K562 (cell line): ENCODE measurements around the gene ECM1. TPM values are rescaled to one million over a fixed set of nuclear protein-coding genes. Genes with fewer than 3 reads are reported as not detected.

ENCODE experiments used
- BHLHE40 ChIP-seq: IDR thresholded peaks from 2 replicates; pipeline ENCODE4 v1.6.1; 2011; ENCODE audit warnings: low read length, improper control_type of control experiment
- BRCA1 ChIP-seq, 2 experiments: fragments of 450-650 bp in 1 of 2; sonication (generic) in 1 of 2; formaldehyde crosslinking in 1 of 2; IDR thresholded peaks; 2 replicates each; pipeline versions ENCODE4 v1.5.0 to v1.6.1; 2017 to 2020; ENCODE audit warnings: mild to moderate bottlenecking in 1 of 2, missing genetic modification reagents in 1 of 2
- CHCHD3 ChIP-seq: fragments of 250-450 bp; sonication (Bioruptor Pico); IDR thresholded peaks from 2 replicates; pipeline ENCODE4 v2.1.2; 2022; ENCODE audit warnings: mild to moderate bottlenecking
- CHD1 ChIP-seq: fragments of 200-600 bp; sonication (generic); IDR thresholded peaks from one replicate; pipeline ENCODE4 v1.6.1; 2012; ENCODE audit warnings: mild to moderate bottlenecking, moderate library complexity, low read length, inconsistent platforms
- CREM ChIP-seq: IDR thresholded peaks from 2 replicates; pipeline ENCODE4 v1.6.1; 2014; ENCODE audit warnings: antibody characterized with exemption, low read depth
- DIDO1 ChIP-seq: fragments of 450-650 bp; IDR thresholded peaks from 2 replicates; pipeline ENCODE4 v1.6.1; 2016; ENCODE audit warnings: low read depth, missing biosample characterization, missing genetic modification characterization
- DPF2 ChIP-seq: fragments of 450-650 bp; IDR thresholded peaks from 2 replicates; pipeline ENCODE4 v1.6.1; 2016
- ERF ChIP-seq: fragments of 450-650 bp; formaldehyde crosslinking; IDR thresholded peaks from 2 replicates; pipeline ENCODE4 v1.4.0; 2020; ENCODE audit warnings: mild to moderate bottlenecking, mixed read lengths
- ETV5 ChIP-seq: sonication (generic); formaldehyde crosslinking; IDR thresholded peaks from 2 replicates; pipeline ENCODE4 v1.4.0; 2020; ENCODE audit warnings: low read depth, mild to moderate bottlenecking, missing genetic modification reagents
- FOXJ2 ChIP-seq: fragments of 200-800 bp; sonication (Bioruptor generic); IDR thresholded peaks from 2 replicates; pipeline ENCODE4 v1.6.1; 2016; ENCODE audit warnings: missing genetic modification characterization, missing compliant biosample characterization
- HNRNPK ChIP-seq: fragments of 200-400 bp; formaldehyde crosslinking; IDR thresholded peaks from one replicate; pipeline ENCODE4 v1.6.1; 2018; ENCODE audit warnings: mild to moderate bottlenecking, low read depth, low read length; ENCODE audit not compliant: poor library complexity, severe bottlenecking
- JUND ChIP-seq, 2 experiments: IDR thresholded peaks; 2 replicates in 1 of 2; 3 replicates in 1 of 2; pipeline ENCODE4 v1.6.1; 2011; ENCODE audit warnings: borderline replicate concordance in 2 of 2, low read depth in 2 of 2, low read length in 2 of 2, improper control_type of control experiment in 1 of 2, missing biosample characterization in 1 of 2, missing genetic modification characterization in 1 of 2, missing genetic modification reagents in 1 of 2
- KLF13 ChIP-seq: fragments of 450-650 bp; IDR thresholded peaks from 2 replicates; pipeline ENCODE4 v1.6.1; 2016; ENCODE audit warnings: missing genetic modification characterization, low read depth, mild to moderate bottlenecking, missing compliant biosample characterization, moderate library complexity, borderline replicate concordance
- LCOR ChIP-seq: sonication (generic); formaldehyde crosslinking; IDR thresholded peaks from 2 replicates; pipeline ENCODE4 v1.8.0; 2022; ENCODE audit warnings: mild to moderate bottlenecking, missing genetic modification reagents
- MEF2A ChIP-seq: IDR thresholded peaks from 2 replicates; pipeline ENCODE4 v1.6.1; 2011; ENCODE audit warnings: low read depth, mild to moderate bottlenecking, low read length, moderate library complexity; ENCODE audit not compliant: control insufficient read depth
- MEIS2 ChIP-seq: fragments of 450-650 bp; IDR thresholded peaks from 2 replicates; pipeline ENCODE4 v1.6.1; 2014; ENCODE audit warnings: mild to moderate bottlenecking; ENCODE audit not compliant: partially characterized antibody
- NRF1 ChIP-seq, 2 experiments: fragments of 450-650 bp; IDR thresholded peaks in 1 of 2; conservative IDR thresholded peaks in 1 of 2; 2 replicates each; pipeline ENCODE4 v1.6.1; 2014; ENCODE audit warnings: mild to moderate bottlenecking in 2 of 2
- PCBP1 ChIP-seq: fragments of 200-400 bp; formaldehyde crosslinking; IDR thresholded peaks from 2 replicates; pipeline ENCODE4 v1.6.1; 2018; ENCODE audit warnings: mild to moderate bottlenecking, low read depth, low read length; ENCODE audit not compliant: poor library complexity, severe bottlenecking
- PHF8 ChIP-seq: fragments of 200-600 bp; sonication (generic); IDR thresholded peaks from 2 replicates; pipeline ENCODE4 v1.6.1; 2012; ENCODE audit warnings: mixed run types, mild to moderate bottlenecking, inconsistent platforms, low read length, moderate library complexity, borderline replicate concordance
- POLR2AphosphoS2 ChIP-seq: IDR thresholded peaks from 2 replicates; pipeline ENCODE4 v1.6.1; 2012; ENCODE audit warnings: low read length, improper control_type of control experiment
- POLR2G ChIP-seq: fragments of 200-400 bp; formaldehyde crosslinking; IDR thresholded peaks from 2 replicates; pipeline ENCODE4 v1.6.1; 2017; ENCODE audit warnings: low read depth, mild to moderate bottlenecking, antibody characterized with exemption, low read length, moderate library complexity
- POLR2H ChIP-seq: IDR thresholded peaks from 2 replicates; pipeline ENCODE4 v1.6.1; 2016; ENCODE audit warnings: missing genetic modification characterization, low read depth, mild to moderate bottlenecking, control low read depth, missing compliant biosample characterization, moderate library complexity
- STAT5A ChIP-seq: IDR thresholded peaks from 2 replicates; pipeline ENCODE4 v1.6.1; 2012; ENCODE audit warnings: low read length, inconsistent platforms, borderline replicate concordance
- TOE1 ChIP-seq, 2 experiments: fragments of 450-650 bp in 1 of 2; sonication (generic) in 1 of 2; formaldehyde crosslinking in 1 of 2; IDR thresholded peaks; 2 replicates each; pipeline versions ENCODE4 v1.7.1 to v1.8.0; 2016 to 2022; ENCODE audit warnings: borderline replicate concordance in 2 of 2, mild to moderate bottlenecking in 2 of 2, antibody characterized with exemption in 1 of 2, inconsistent platforms in 1 of 2, low read depth in 1 of 2, missing genetic modification reagents in 1 of 2, moderate library complexity in 1 of 2
- USF1 ChIP-seq: sonication (generic); formaldehyde crosslinking; IDR thresholded peaks from 2 replicates; pipeline ENCODE4 v1.9.0; 2022; ENCODE audit warnings: mild to moderate bottlenecking, missing genetic modification reagents
- ZNF24 ChIP-seq: fragments of 450-650 bp; IDR thresholded peaks from 2 replicates; pipeline ENCODE4 v1.6.1; 2016
- polyA plus RNA-seq, 8 experiments: library from polyadenylated mRNA; depleted of rRNA in 4 of 8; stranded (reverse) in 5 of 8; unstranded in 3 of 8; fragments of >200 nt; fragmentation: Nextera tagmentation in 2 of 8; fragmentation: Illumina TruSeq in 1 of 8; extraction: Ambion mirVana in 2 of 8; extraction: Trizol in 1 of 8; gene quantifications; 2 replicates each; pipeline versions ENCODE4 v1.2.1 to v1.2.3, GENCODE V29; 2011 to 2014; ENCODE audit warnings: inconsistent platforms in 1 of 8, missing spikeins in 1 of 8
- total RNA-seq, 7 experiments: library from RNA; depleted of rRNA in 6 of 7; stranded (reverse); fragments of >200 nt in 6 of 7; fragmentation: Illumina TruSeq in 2 of 7; extraction: Trizol in 2 of 7; gene quantifications; 2 replicates each; pipeline versions ENCODE4 v1.2.1 to v1.2.3, GENCODE V29; 2011 to 2021; ENCODE audit warnings: low replicate concordance in 1 of 7
- TF ChIP-seq, protein P1 (sequence below): sonication (generic); formaldehyde crosslinking; IDR thresholded peaks from 2 replicates; pipeline ENCODE4 v1.5.0; 2020; ENCODE audit warnings: missing genetic modification reagents

ECM1 gene
- total and polyA plus RNA-seq, 9 of the 15 experiments (the other 6 are each of a cell fraction or from before 2014, with no cell fraction given), result 6.6 to 52.2 (median 12.8) TPM

DNA sequence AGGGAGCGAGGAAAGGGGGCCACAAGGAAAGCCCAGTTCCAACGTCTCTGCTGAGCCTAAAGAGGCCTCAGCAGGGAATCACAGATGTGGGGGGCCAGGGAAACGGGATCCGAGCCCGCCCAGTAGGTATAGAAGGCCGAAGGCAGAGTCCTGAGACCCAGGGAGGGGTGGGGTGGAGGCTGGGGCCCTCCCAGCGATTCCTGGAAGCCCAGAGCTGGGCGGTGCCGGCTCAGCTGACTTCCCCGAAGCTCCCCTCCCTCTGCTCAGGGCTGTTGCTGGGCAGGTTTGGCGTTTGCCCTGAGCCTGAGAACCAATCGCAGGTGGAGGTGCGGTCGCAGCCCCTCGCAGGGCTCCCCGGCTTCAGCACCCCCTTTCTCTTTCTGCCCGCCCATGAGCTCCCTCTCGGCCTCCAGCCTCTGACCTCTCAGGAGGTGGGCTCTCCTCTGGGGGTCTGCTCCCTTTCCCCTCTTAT, 54.1 kb downstream of the ECM1 start (continued):
- TF ChIP-seq POLR2G, result peak; percentile 71
- TF ChIP-seq BHLHE40, result peak; percentile 77
- no peak for TF ChIP-seq FOXJ2 (tag)
- no peak for TF ChIP-seq MEF2A
- no peak for TF ChIP-seq HNRNPK
- 0 out of 2 replicates have a peak, but pooled peaks have one; percentile 41 for TF ChIP-seq KLF13 (tag)
- TF ChIP-seq CREM, result peak; percentile 46
- no peak for TF ChIP-seq CHD1
- peak; percentile 23; the same call in 1 of the 2 replicates for TF ChIP-seq ERF (CRISPR knock-in tag)
- no peak for TF ChIP-seq ETV5 (CRISPR knock-in tag)
- no peak for TF ChIP-seq BRCA1 (IDR thresholded peaks at IDR 0.05)
- TF ChIP-seq BRCA1 (CRISPR knock-in tag; IDR thresholded peaks at IDR 0.05), result no peak
- TF ChIP-seq TOE1 (IDR thresholded peaks at IDR 0.05; ENCODE audit: borderline replicate concordance), result peak; percentile 15; the same call in 1 of the 2 replicates
- TF ChIP-seq TOE1 (CRISPR knock-in tag; IDR thresholded peaks at IDR 0.05; ENCODE audit: borderline replicate concordance, low read depth), result no peak
- TF ChIP-seq NRF1 (conservative IDR thresholded peaks at IDR 0.05 in 1 of 2, IDR thresholded peaks at IDR 0.05 in 1 of 2), result peak; percentile 78
- TF ChIP-seq PCBP1, result peak; percentile 14
- 0 out of 2 replicates have a peak, but pooled peaks have one; percentile 23 for TF ChIP-seq POLR2H
- no peak for TF ChIP-seq CHCHD3 (CRISPR knock-in tag)
- peak; percentile 90 for TF ChIP-seq STAT5A
- peak; percentile 67; the same call in 1 of the 2 replicates for TF ChIP-seq JUND (IDR thresholded peaks at IDR 0.05; ENCODE audit: borderline replicate concordance, low read depth, low read length)
- no peak; the same call in 2 of the 3 replicates for TF ChIP-seq JUND (tag; IDR thresholded peaks at IDR 0.05; ENCODE audit: borderline replicate concordance, low read depth, low read length)
- TF ChIP-seq ZNF24, result no peak
- TF ChIP-seq PHF8, result peak; percentile 34; the same call in 1 of the 2 replicates
- TF ChIP-seq, protein P1, sequence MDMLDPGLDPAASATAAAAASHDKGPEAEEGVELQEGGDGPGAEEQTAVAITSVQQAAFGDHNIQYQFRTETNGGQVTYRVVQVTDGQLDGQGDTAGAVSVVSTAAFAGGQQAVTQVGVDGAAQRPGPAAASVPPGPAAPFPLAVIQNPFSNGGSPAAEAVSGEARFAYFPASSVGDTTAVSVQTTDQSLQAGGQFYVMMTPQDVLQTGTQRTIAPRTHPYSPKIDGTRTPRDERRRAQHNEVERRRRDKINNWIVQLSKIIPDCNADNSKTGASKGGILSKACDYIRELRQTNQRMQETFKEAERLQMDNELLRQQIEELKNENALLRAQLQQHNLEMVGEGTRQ (CRISPR knock-in tag), result peak; percentile 43
- no peak for TF ChIP-seq MEIS2
- peak; percentile 8; the same call in 1 of the 2 replicates for TF ChIP-seq DPF2
- no peak for TF ChIP-seq LCOR (CRISPR knock-in tag)
- TF ChIP-seq POLR2AphosphoS2, result peak; percentile 75
- TF ChIP-seq DIDO1 (tag), result no peak
- peak; percentile 63 for TF ChIP-seq USF1 (CRISPR knock-in tag)
